Activated CD4-positive, alpha-beta T cell treated with anti-CD3 and anti-CD28 coated beads, Interleukin-2, Interleukin-4, amounts not matched to agents 100 ng/mL and 50 ng/mL, durations not matched to agents 16 hours and 8 hours (primary cell): Measurements from ENCODE around the gene KRTAP2-3.
"Not testable (repeated sequence)": the region's sequence is repeated elsewhere in the genome, so short reads cannot be mapped to it uniquely, and the experiment has no call there.

Experiments used
- DNase-seq: peaks from one replicate; pipeline ENCODE4 v3.0.0-alpha.2; 2020; ENCODE audit warnings: low spot score

Gene KRTAP2-3, protein sequence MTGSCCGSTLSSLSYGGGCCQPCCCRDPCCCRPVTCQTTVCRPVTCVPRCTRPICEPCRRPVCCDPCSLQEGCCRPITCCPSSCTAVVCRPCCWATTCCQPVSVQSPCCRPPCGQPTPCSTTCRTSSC

DNA sequence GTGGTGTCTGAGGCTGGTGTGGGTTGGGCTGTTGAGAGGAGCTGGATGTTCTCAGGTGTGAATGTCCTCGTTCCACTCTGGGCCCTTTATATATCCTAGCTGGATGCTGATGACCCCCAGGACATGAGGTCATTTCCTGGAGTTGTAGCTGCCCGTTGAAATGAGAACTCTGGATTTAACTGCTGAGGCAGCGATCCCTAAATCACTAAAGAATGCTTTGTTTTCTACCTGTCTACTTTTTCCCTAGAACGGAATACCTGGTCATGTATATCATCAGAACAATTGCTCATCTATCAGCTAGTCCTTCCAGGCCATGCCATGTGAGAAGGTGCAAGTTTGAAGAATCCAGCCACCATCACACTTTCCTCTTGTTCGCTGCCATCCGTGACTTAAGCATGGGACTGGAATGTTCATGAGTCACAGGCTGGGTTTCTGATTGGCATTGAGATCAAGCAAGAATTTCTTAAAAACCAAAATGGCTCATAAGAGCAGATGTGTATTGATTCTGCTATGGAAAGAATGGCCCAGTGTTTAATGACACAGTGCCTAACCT lies at the start of gene KRTAP2-3:
Gene KRTAP2-3, minus strand, starts transcription at position 63 of the 553 bp plus-strand sequence. CDS start 64 bp downstream, outside the sequence.
- no peak for DNase-seq

DNA sequence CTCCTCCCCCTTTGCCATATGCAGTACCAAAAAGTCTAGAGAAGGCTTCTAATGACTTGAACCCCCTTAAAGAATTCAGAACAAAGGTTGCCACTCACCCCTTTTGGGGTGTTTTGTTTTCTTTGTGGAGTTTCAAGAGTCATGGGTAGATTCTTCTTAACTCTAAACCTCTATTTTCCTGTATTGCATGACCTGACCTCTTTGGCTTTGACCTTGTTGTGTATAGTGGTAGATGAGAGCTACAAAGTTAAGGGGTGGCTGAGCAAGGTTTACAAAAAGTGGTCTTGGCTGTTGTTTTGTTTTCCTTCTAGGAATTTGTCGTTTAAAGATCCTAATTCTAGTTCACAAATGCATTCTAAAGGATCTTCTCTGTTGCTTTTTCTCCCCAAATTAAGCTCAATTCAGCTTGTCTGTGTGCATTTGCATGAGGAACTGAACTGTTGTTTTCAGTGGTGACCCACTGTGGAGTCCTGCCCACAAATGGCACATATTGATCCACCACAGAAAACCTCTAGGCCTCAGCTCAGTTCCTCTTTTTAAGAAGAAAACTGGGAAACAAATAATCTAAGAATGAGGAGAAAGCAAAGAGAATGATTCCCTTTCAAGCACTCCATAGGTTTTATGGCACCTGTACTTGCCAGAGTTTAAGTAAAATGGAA lies 48.9 kb upstream of the KRTAP2-3 start:
- not testable (repeated sequence) for DNase-seq

DNA sequence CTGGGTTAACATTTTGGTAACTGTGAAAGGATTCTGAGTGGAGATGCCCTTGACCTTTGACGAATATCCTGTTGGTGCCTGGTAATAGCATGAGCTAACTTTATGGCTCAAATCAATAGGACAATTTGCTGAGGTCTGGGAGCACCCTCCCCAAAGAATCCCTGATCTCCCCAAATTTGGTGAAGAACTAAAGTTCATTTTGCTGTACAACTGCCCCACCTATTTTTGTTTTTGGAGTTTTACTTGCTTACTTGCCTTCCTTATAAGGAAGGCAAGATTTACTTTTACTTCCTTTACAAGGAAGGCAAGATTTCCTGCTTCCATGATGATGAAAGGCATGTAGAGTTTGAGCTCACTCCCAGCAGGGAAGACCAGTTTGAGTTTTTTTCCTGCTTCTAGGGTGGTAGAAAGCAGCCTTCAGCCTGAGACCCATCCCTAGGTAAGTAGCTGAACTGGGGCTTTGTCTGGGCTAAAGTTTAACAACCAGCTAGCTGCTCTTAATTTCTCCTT lies 48.1 kb upstream of the KRTAP2-3 start:
- DNase-seq: no peak

DNA sequence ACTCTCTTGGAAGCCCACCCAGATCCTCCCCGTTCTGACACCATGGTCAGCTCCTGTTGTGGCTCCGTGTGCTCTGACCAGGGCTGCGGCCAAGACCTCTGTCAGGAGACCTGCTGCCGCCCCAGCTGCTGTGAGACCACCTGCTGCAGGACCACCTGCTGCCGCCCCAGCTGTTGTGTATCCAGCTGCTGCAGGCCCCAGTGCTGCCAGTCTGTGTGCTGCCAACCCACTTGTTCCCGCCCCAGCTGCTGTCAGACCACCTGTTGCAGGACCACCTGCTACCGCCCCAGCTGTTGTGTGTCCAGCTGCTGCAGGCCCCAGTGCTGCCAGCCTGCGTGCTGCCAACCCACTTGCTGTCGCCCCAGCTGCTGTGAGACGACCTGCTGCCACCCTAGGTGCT lies 45.4 kb upstream of the KRTAP2-3 start, which contains the start of gene KRTAP4-9:
Gene KRTAP4-9, plus strand, starts transcription at position 43 of the 400 bp plus-strand sequence. Its CDS starts 0 bp downstream, at position 43.
- not testable (repeated sequence) for DNase-seq

DNA sequence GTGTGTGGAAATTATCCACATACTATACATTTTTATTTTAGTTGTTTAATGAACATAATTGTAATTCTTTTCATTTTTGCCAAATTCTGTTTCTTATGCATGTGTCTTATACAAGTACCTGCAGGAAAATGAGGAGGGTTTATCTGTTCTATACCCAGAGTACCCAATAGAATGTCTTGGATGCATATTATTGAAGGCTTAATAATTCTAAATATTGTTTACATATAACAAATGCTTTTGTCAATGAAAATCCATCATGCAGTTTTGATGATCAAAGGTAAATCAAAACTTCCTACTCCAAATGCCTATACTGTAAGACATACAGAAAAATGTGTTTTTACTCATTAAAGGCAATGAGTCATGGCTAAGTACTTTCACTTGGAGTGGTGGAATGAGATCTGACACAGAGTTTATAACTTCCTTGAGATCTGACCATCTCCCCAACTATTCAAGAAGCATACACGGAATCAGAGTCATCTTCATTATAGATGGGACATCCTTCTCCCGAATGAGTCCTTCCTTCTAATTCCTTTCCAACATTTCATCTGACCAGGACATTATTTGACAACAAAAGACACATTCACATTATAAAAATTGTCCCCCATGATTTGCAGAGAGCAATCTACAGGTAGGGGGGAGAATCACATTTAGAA lies 44.6 kb upstream of the KRTAP2-3 start:
- not testable (repeated sequence) for DNase-seq

DNA sequence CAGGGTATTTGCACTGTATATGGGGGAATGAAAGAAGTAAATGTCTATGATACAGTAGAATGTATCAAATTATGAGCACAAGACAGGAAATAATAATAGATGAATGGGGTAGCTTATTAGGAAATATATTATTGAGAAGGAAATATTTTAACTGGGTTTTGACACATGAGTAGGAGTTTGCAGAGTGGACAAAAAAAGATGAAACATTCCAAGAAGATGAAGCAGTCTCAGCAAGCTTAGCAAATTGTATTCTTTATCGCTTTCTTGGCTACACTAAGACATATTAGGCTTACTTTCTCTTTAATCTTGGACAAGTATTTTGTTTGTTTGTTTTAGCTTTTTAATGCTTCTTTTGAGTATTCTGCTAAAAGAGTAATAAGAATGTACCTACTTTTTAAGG lies 44.0 kb upstream of the KRTAP2-3 start:
- no peak for DNase-seq

DNA sequence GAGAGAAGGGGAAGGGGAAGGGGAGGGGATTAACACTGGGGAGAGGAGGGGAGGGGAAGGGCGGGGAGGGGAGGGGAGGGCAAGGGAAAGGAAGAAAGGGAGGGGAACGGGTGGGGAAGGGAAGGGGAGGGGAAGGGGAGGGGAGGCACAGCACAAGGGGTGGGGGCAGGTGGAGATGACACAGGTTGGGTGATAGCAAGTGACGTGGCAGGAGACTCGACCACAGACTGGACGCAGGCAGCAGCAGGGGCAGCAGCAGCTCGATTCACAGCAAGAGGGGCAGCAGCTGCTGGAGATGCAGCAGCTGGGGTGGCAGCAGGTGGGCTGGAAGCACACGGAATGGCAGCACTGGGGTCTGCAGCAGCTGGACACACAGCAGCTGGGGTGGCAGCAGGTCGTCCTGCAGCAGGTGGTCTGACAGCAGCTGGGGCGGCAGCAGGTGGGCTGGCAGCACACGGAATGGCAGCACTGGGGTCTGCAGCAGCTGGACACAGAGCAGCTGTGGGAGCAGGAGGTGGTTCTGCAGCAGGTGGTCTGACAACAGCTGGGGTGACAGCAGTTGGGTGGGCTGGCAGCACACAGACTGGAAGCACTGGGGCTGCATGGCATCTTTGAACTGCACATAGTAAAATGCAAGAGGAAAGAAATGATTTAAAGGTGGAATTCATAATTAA lies 41.8 kb upstream of the KRTAP2-3 start, which contains the start of gene KRTAP4-16:
Gene KRTAP4-16, minus strand, starts transcription at position 624 of the 674 bp plus-strand sequence. Its CDS starts 0 bp downstream, at position 624.
- no peak for DNase-seq

DNA sequence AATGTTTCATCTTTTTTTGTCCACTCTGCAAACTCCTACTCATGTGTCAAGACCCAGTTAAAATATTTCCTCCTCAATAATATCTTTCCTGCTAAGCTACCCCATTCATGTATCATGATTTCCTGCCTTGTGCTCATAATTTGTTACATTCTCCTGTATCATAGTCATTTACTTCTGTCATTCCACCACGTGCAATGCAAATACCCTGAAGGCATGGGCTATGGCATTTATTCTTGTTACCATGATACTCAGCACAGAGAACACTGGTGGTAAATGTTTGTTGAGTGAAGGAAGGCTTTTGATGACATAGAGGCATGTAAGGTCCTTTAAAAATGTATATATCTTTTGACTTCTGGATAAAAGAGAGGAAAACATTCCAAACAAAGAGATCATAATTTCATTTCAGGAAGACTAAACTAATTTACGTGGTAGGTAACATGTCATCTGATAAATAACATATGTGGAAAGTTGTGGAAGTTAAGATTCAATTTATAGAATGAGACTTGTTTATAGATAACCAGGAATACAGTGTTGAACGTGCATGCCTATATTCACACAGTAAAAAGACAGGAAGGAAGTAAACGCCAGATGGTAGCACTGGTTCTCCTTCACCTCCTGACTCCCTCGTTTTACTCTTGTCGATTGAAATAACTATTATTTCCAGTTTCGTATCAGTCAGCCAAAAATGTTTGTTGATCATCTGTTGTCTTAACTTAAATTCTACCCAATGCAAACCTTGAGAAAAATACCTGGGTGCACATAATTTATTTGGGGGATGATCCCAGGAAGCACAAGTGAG lies 40.0 kb upstream of the KRTAP2-3 start:
- DNase-seq: not testable (repeated sequence)

DNA sequence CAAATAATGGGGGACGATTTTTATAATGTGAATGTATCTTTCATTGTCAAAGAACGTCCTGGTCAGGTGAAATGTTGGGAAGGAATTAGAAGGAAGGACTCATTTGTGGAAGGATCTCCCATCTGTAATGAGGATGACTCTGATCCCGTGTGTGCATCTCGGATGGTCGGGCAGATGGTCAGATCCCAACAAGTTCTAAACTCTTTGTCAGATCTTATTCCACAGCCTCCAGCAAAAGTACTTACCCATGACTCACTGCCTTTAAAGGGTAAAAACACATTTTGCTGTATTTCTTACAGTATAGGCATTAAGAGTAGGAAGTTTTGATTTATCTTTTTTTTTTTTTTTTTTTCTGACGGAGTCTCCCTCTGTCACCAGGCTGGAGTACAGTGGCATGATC lies 38.6 kb upstream of the KRTAP2-3 start:
- no peak for DNase-seq

DNA sequence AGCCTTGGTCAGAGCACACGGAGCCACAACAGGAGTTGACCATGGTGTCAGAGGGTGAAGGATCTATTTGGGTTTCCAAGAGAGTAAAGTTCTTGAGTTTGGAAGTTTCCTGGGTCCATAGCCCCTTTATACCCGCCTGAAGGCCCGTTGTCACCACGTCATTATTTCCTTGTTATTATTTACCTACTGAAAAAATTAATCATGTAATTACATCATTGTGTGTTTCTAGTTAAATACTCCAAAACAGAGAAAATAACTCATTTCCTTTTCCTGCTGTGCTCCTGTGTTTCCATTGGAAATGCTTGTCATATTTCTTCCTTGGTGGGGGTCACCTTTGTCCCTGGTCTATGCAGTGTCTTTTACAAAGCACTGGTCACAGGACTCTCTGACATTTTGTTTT lies 38.1 kb upstream of the KRTAP2-3 start, which contains the start of gene KRTAP4-8:
Gene KRTAP4-8, minus strand, starts transcription at position 101 of the 400 bp plus-strand sequence. Its CDS starts 58 bp downstream, at position 43.
- no peak for DNase-seq

DNA sequence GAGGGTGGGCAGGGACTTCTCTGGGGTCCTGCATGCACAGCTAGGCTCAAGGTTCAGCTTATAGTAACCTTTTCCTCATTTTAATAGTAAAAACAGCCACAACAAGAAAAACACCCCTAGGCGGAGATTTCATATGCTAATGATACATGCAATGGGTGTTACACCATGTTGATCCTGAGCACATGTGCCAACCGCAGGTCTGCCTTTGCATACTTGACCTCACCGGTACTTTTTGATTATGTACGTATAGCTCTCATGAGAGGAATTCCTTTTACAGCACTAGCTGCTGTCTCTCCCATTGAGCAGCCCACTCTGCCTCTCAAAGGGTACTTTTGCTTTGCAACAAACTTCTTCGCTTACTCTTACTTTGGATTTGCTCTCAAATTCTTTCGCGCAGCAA lies 36.1 kb upstream of the KRTAP2-3 start:
- no peak for DNase-seq

DNA sequence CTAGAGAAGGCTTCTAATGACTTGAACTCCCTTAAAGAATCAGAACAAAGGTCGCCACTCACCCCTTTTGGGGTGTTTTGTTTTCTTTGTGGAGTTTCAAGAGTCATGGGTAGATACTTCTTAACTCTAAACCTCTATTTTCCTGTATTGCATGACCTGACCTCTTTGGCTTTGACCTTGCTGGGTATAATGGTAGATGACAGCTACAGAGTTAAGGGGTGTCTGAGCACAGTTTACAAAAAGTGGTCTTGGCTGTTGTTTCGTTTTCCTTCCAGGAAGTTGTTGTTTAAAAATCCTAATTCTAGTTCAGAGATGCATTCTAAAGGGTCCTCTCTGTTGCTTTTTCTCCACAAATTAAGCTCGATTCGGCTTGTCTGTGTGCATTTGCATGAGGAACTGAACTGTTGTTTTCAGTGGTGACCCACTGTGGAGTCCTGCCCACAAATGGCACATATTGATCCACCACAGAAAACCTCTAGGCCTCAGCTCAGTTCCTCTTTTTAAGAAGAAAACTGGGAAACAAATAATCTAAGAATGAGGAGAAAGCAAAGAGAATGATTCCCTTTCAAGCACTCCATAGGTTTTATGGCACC lies 28.9 kb upstream of the KRTAP2-3 start:
- DNase-seq: not testable (repeated sequence)

DNA sequence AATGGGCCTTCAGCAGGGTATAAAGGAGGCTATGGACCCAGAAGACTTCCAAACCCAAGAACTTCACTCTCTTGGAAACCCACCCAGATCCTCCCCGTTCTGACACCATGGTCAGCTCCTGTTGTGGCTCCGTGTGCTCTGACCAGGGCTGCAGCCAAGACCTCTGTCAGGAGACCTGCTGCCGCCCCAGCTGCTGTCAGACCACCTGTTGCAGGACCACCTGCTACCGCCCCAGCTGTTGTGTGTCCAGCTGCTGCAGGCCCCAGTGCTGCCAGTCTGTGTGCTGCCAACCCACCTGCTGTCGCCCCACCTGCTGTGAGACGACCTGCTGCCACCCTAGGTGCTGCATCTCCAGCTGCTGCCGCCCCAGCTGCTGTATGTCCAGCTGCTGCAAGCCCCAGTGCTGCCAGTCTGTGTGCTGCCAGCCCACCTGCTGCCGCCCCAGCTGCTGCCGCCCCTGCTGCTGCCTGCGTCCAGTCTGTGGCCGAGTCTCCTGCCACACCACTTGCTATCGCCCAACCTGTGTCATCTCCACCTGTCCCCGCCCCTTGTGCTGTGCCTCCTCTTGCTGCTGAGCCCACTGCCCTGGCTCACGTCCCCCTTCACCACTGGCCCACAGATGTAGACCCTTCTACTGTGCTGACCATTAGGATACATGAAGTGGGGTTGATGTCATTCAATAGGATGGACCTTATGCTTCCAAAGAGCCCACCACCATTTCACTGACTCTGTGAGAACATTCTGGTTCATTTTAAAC lies 24.4 kb upstream of the KRTAP2-3 start, which contains the start of gene KRTAP4-7:
Gene KRTAP4-7, plus strand, starts transcription at position 51 of the 757 bp plus-strand sequence. Its CDS starts 57 bp downstream, at position 108.
- not testable (repeated sequence) for DNase-seq

DNA sequence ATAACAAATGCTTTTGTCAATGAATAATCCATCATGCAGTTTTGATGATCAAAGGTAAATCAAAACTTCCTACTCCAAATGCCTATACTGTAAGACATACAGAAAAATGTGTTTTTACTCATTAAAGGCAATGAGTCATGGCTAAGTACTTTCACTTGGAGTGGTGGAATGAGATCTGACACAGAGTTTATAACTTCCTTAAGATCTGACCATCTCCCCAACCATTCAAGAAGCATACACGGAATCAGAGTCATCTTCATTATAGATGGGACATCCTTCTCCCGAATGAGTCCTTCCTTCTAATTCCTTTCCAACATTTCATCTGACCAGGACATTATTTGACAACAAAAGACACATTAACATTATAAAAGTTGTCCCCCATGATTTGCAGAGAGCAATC lies 23.5 kb upstream of the KRTAP2-3 start:
- not testable (repeated sequence) for DNase-seq

DNA sequence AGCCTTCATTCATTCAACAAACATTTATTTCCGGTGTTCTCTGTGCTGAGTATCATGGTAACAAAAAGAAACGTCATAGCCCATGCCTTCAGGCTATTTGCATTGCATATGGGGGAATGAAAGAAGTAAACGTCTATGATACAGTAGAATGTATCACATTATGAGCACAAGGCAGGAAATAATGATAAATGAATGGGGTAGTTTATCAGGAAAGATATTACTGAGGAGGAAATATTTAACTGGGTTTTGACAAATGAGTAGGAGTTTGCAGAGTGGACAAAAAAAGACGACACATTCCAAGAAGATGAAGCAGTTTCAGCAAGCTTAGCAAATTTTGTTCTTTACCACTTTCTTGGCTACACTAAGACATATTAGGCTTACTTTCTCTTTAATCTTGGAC lies 22.7 kb upstream of the KRTAP2-3 start:
- no peak for DNase-seq

DNA sequence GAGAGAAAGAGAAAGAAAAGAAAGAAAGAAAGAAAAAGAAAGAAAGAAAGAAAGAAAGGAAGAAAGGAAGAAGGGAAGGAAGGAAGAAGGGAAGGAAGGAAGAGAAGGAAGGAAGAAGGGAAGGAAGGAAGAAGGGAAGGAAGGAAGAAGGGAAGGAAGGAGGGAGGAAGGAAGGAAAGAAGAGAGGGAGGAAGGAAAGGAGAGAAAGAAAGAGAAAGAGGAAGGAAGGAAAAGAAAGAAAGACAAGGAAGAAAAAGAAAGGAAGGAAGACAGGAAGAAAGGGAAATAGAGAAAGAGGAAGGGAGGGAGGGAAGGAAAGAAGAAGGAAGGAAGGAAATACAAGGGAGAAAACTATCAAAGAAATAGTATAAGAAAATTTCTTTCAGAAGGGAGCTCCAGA lies 16.9 kb upstream of the KRTAP2-3 start:
- DNase-seq: no peak

DNA sequence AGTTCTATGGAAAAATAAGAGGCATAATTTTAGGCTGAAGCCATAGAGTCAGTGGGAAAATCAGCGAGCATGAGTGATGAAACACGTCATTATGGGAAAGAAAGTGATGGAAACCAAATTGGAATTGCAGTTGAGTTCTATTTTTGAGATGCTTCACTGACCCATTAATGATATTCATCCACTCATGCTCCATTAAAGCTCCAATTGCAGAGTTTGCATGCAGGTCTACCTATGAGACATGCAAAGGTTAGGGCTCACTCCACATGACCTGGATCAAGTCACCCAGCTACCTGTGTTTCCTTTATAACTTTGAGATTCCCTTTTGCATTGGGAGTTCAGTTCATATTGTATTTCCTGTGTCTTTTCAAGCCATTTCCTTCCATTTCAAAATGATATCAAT lies 13.8 kb upstream of the KRTAP2-3 start:
- DNase-seq: no peak

DNA sequence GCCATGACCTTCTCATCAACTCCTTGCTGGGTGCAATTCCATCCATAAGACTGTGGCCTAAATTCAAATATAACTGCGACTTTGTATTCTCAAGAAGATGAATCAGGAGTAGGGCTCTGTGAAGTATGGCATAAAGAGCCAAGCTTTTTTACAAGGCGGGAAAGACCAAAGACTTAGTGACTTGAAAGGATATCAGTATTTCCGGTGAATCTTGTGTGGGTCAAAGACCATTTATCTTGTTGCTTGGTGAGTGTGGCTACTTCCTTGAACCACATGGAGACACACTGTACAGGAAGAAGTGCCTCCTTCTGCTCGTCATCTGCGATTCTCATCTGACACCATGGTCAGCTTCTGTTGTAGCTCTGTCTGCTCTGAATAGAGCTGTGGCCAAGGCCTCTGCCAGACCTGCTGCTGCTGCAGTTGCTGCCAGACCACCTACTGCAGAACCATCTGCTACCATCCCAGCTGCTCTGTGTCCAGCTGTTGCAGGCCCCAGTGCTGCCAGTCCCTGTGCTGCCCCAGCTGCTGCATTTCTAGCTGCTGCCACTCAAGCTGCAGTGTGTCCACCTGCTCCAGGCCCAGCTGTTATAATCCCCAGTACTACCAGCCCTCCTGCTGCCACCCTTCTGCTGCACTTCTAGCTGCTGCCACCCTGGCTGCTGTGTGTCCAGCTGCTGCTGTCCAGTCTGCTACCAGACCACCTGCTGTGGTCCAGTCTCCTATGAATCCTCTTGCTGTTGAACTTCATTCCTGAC lies 11.9 kb upstream of the KRTAP2-3 start:
- DNase-seq: no peak

DNA sequence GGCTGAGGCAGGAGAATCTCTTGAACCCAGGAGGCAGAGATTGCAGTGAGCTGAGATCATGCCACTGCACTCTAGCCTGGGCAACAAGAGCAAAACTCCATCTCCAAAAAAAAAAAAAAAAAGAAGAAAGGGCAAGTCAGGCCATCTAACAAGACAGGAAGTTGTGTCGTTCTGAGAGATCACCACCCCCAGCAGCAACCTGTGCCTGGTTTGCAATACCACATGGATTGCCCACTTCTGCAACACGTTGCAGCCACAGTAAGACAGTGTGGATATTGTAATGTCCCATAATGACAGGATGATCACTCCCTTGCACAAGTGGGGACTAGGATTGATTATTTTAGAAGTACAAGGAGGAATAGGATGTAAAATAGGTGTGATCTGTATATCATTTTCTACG lies 9.1 kb upstream of the KRTAP2-3 start:
- no peak for DNase-seq
